Esophagus muscularis mucosa (tissue), 4 donors: ENCODE data around the gene GALNT2. TPM values are rescaled to one million over a fixed set of nuclear protein-coding genes. Genes with fewer than 3 reads are reported as not detected.

Source experiments
- DNase-seq: peaks from one replicate; pipeline ENCODE4 v3.0.0-alpha.2; 2017; ENCODE audit errors: extremely low spot score
- H3K27ac ChIP-seq, 4 donors: fragments of 200-600 bp; sonication (generic); replicated peaks in 1 of 4; 1 replicate in 3 of 4; 2 replicates in 1 of 4; pipeline ENCODE4 v1.5.1; 2016 to 2019; ENCODE audit warnings: mild to moderate bottlenecking in 1 of 4
- H3K27me3 ChIP-seq, 4 donors: fragments of 200-600 bp; sonication (generic); one replicate each; pipeline versions ENCODE4 v1.5.1 to v1.6.0; 2016 to 2019
- H3K36me3 ChIP-seq, 4 donors: fragments of 200-600 bp; sonication (generic); one replicate each; pipeline ENCODE4 v1.5.1; 2016 to 2019
- H3K4me1 ChIP-seq, 4 donors: fragments of 200-600 bp; sonication (generic); one replicate each; pipeline ENCODE4 v1.5.1; 2016 to 2019
- H3K4me3 ChIP-seq, 4 donors: fragments of 200-600 bp; sonication (generic); 1 replicate in 2 of 4; 2 replicates in 2 of 4; pipeline ENCODE4 v1.5.1; 2016 to 2019; ENCODE audit warnings: mild to moderate bottlenecking in 4 of 4, moderate library complexity in 1 of 4
- H3K9me3 ChIP-seq, 4 donors: fragments of 200-600 bp; sonication (generic); 1 replicate in 3 of 4; 2 replicates in 1 of 4; pipeline ENCODE4 v1.5.1; 2016 to 2019
- EP300 ChIP-seq: sonication (generic); formaldehyde crosslinking; IDR thresholded peaks from one replicate; pipeline ENCODE4 v1.6.1; 2017; ENCODE audit warnings: antibody characterized with exemption
- POLR2A ChIP-seq: fragments of 450-650 bp; IDR thresholded peaks from one replicate; pipeline ENCODE4 v1.6.1; 2017; ENCODE audit warnings: antibody characterized with exemption, moderate library complexity, mild to moderate bottlenecking, low read depth
- POLR2AphosphoS5 ChIP-seq, 2 donors: sonication (generic); formaldehyde crosslinking; IDR thresholded peaks; one replicate each; pipeline ENCODE4 v1.6.1; 2017; ENCODE audit warnings: antibody characterized with exemption in 2 of 2
- WGBS: methylation state at CpG from one replicate; pipeline ENCODE4 v1.1.5; 2018; 5-methylcytosine and 5-hydroxymethylcytosine counted together
- intact Hi-C: fragments of 100-400 bp; cut with DNase I; formaldehyde crosslinking; loops from one replicate; pipeline ENCODE4 v1.15.1; 2023
- total RNA-seq, 4 donors: library from RNA; depleted of rRNA; stranded (reverse); fragments of >200 nt; gene quantifications; one replicate each; pipeline versions ENCODE4 v1.1.0 to v1.2.1, GENCODE V29; 2016
- TF ChIP-seq, protein P1 (sequence below), 3 experiments: fragments of 200-600 bp in 2 of 3; fragments of 450-650 bp in 1 of 3; sonication (generic) in 2 of 3; IDR thresholded peaks; one replicate each; pipeline ENCODE4 v1.5.1; 2017 to 2019; ENCODE audit warnings: antibody characterized with exemption in 3 of 3, mild to moderate bottlenecking in 2 of 3, moderate library complexity in 1 of 3

The GALNT2 gene
- total RNA-seq, 4 donors from 2014 or later = 89.6 to 145 (median 129) TPM

- H3K4me1 ChIP-seq = peaks cover 35 to 99% (median 90%) of the 10 kb centered on the region in 4 donors
- intact Hi-C loops = loop anchor here (5.0 kb wide), 2 partner anchors 83 to 123 kb away; partner anchors contain the start of gene GALNT2
- H3K27ac ChIP-seq = peak overlapping the region; percentile 75 to 83 (median 78)
- no peaks in the 10 kb centered on the region for H3K9me3 ChIP-seq
- WGBS = 96% methylated on average over 5 of the region's 5 CpGs
- H3K4me3 ChIP-seq = no peak overlapping the region
- H3K27me3 ChIP-seq = no peaks in the 10 kb centered on the region
- peak; percentile 72 for DNase-seq
- TF ChIP-seq POLR2A = no peak
- no peak for TF ChIP-seq POLR2AphosphoS5 (IDR thresholded peaks at IDR 0.05)
- TF ChIP-seq, protein P1, sequence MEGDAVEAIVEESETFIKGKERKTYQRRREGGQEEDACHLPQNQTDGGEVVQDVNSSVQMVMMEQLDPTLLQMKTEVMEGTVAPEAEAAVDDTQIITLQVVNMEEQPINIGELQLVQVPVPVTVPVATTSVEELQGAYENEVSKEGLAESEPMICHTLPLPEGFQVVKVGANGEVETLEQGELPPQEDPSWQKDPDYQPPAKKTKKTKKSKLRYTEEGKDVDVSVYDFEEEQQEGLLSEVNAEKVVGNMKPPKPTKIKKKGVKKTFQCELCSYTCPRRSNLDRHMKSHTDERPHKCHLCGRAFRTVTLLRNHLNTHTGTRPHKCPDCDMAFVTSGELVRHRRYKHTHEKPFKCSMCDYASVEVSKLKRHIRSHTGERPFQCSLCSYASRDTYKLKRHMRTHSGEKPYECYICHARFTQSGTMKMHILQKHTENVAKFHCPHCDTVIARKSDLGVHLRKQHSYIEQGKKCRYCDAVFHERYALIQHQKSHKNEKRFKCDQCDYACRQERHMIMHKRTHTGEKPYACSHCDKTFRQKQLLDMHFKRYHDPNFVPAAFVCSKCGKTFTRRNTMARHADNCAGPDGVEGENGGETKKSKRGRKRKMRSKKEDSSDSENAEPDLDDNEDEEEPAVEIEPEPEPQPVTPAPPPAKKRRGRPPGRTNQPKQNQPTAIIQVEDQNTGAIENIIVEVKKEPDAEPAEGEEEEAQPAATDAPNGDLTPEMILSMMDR (IDR thresholded peaks at IDR 0.05) = no peak
- TF ChIP-seq EP300 = no peak
- H3K36me3 ChIP-seq = peaks cover 0 to 7% (median 0%) of the 10 kb centered on the region in 4 donors
These were observed 122.8 kb downstream of the GALNT2 start for GRCh38 chr1:230189824-230190223.

DNA sequence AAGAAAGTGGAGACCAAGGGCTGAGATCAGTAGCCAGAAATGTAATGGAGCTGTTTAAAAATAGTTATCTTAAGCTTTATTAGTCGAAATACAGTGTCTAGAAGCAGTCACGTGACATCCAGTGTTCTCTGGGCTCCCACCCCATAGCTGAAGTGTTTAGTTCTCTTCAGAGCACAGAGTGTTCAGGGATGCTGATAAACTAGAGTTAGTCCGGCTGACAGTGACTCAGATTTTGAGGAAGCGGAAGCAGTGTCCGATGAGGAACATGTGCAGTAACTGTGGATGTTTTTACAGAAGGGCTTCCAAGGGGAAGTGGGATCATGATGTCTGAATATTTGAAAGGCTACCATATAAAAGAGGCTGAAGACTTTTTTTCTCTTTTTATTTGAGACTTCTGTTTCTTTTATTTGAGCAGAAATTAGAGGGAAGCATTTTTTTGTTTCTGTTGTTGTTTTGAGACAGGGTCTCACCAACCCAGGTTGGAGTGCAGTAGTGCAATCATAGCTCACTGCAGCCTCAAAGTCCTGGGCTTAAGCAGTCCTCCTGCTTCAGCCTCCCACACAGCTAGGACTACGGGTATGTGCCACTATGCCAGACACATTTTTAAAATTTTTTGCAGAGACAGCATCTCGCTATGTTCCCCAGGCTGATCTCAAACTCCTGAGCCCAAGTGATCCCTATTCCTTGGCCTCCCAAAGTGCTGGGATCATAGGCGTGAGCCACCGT lies 124.2 kb downstream of the GALNT2 start:
- intact Hi-C loops = loop anchor here (5.0 kb wide), 1 partner anchor 84 kb away; no protein-coding TSS in a partner anchor
- Histone ChIP-seq H3K4me1 (peaks cover 25 to 85% (median 77%) of the 10 kb centered on the region in 4 donors), H3K27ac (peak overlapping the region; percentile 75 to 83 (median 78)), H3K36me3 (peaks cover 0 to 7% (median 0%) of the 10 kb centered on the region in 4 donors), H3K9me3 (no peaks in the 10 kb centered on the region), H3K4me3 (no peak overlapping the region), H3K27me3 (no peaks in the 10 kb centered on the region)
- WGBS = 34% methylated on average over 7 of the region's 9 CpGs
- TF ChIP-seq, protein P1 (IDR thresholded peaks at IDR 0.05) = peak in 1 of 3 experiments; percentile 14
- TF ChIP-seq POLR2AphosphoS5 (IDR thresholded peaks at IDR 0.05) = peak; percentile 78 to 90
- TF ChIP-seq POLR2A = no peak
- TF ChIP-seq EP300 = peak; percentile 77
- peak; percentile 94 for DNase-seq

DNA sequence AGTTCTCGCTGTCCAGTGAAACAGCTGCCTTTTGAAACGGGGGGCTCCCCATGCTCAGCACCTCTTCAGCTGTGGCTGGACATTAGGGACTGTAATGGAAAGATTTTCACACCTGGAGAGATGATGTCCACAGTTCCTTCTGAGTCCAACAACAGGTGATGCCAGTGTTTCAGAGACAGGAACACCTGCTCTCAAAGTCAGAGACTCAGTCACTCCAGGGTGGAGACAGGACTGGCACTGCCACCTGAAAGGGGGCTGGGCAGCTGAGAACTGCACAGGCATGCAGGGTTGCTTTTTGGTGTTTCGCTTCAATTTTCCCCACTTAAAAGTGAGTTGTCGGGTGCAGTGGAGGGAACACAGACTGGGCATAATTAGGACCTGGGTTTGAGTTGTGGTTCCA lies 124.8 kb downstream of the GALNT2 start:
- TF ChIP-seq POLR2AphosphoS5 (IDR thresholded peaks at IDR 0.05) (no peak), POLR2A (no peak), EP300 (no peak)
- TF ChIP-seq, protein P1 (IDR thresholded peaks at IDR 0.05) = no peak
- H3K27ac ChIP-seq = peak overlapping the region; percentile 75 to 83 (median 78)
- no peaks in the 10 kb centered on the region for H3K27me3 ChIP-seq
- 85% methylated on average over 2 of the region's 4 CpGs for WGBS
- H3K4me1 ChIP-seq = peaks cover 25 to 79% (median 71%) of the 10 kb centered on the region in 4 donors
- intact Hi-C loops = loop anchor here (5.0 kb wide), 1 partner anchor 85 kb away; no protein-coding TSS in a partner anchor
- H3K9me3 ChIP-seq = no peaks in the 10 kb centered on the region
- no peak overlapping the region for H3K4me3 ChIP-seq
- peaks cover 0 to 7% (median 0%) of the 10 kb centered on the region in 4 donors for H3K36me3 ChIP-seq
- DNase-seq = peak; percentile 60

- Histone ChIP-seq H3K9me3 (no peaks in the 10 kb centered on the region), H3K36me3 (peaks cover 0 to 17% (median 4%) of the 10 kb centered on the region in 4 donors), H3K4me1 (peaks cover 25 to 53% (median 49%) of the 10 kb centered on the region in 4 donors), H3K27me3 (no peaks in the 10 kb centered on the region), H3K4me3 (no peak overlapping the region), H3K27ac (no peak overlapping the region)
- peak; percentile 45 for DNase-seq
- no peak for TF ChIP-seq POLR2AphosphoS5 (IDR thresholded peaks at IDR 0.05)
- no peak for TF ChIP-seq POLR2A
- TF ChIP-seq, protein P1 (IDR thresholded peaks at IDR 0.05) = no peak
- no peak for TF ChIP-seq EP300
- intact Hi-C loops = loop anchor here (5.0 kb wide), 1 partner anchor 87 kb away; no protein-coding TSS in a partner anchor
- WGBS = 91% methylated on average over 6 of the region's 7 CpGs
These were observed 127.5 kb downstream of the GALNT2 start for GRCh38 chr1:230194525-230194924.
